OCI-LY7 (cell line): Measurements from ENCODE around the gene SELENOM. TPM values are rescaled to one million over a fixed set of nuclear protein-coding genes. Genes with fewer than 3 reads are reported as not detected.

Experiments used
- BruUV-seq: library from RNA; stranded (reverse); fragments of 400-500 nt; replicated peaks from 2 replicates; lab custom pipeline; 2021; lab: Mats Ljungman, UMichigan
- CTCF ChIA-PET: fragments of 300-600 bp; sonication (Branson Sonifier 250); formaldehyde crosslinking; loops from one replicate; lab custom pipeline; 2022; ENCODE audit warnings: antibody characterized with exemption; ENCODE audit not compliant: unreplicated experiment; lab: Charles Lee
- POLR2A ChIA-PET: fragments of 300-600 bp; sonication (Branson Sonifier 250); formaldehyde crosslinking; loops from one replicate; lab custom pipeline; 2022; ENCODE audit warnings: antibody characterized with exemption; lab: Charles Lee
- DNase-seq: peaks from one replicate; pipeline ENCODE4 v3.0.0-alpha.2; 2015; ENCODE audit warnings: low spot score
- H2AFZ ChIP-seq: fragments of 200-600 bp; sonication (generic), shearing (Covaris generic); 2 replicates; pipeline ENCODE4 v1.6.1; 2014; ENCODE audit warnings: mild to moderate bottlenecking, antibody characterized with exemption, low read length, moderate library complexity
- H3K27ac ChIP-seq: fragments of 200-600 bp; sonication (generic); 2 replicates; pipeline ENCODE4 v1.5.1; 2014; ENCODE audit warnings: mixed run types, low read depth, mild to moderate bottlenecking, moderate library complexity, low read length, inconsistent platforms; ENCODE audit not compliant: poor library complexity, severe bottlenecking
- H3K36me3 ChIP-seq: fragments of 200-600 bp; sonication (generic); 2 replicates; pipeline ENCODE4 v1.6.1; 2014; ENCODE audit warnings: mild to moderate bottlenecking, antibody characterized with exemption, low read length, moderate library complexity, mixed read lengths; ENCODE audit not compliant: insufficient read depth
- H3K4me1 ChIP-seq: fragments of 200-600 bp; sonication (generic); 2 replicates; pipeline ENCODE4 v1.5.1; 2014; ENCODE audit warnings: mild to moderate bottlenecking, low read length; ENCODE audit not compliant: insufficient read depth, poor library complexity, severe bottlenecking
- H3K4me2 ChIP-seq: fragments of 200-600 bp; sonication (generic); 2 replicates; pipeline ENCODE4 v1.6.1; 2014; ENCODE audit warnings: mild to moderate bottlenecking, low read length
- H3K4me3 ChIP-seq: fragments of 200-600 bp; sonication (generic); 2 replicates; pipeline ENCODE4 v1.5.1; 2014; ENCODE audit warnings: mild to moderate bottlenecking, low read depth, low read length; ENCODE audit not compliant: poor library complexity, severe bottlenecking
- H3K79me2 ChIP-seq: fragments of 200-600 bp; sonication (generic); 2 replicates; pipeline ENCODE4 v1.6.1; 2016; ENCODE audit warnings: low read depth, mild to moderate bottlenecking, low read length, moderate library complexity, mixed read lengths; ENCODE audit not compliant: insufficient read depth
- H3K9me2 ChIP-seq: fragments of 200-600 bp; sonication (generic); 2 replicates; pipeline ENCODE4 v1.6.1; 2016; ENCODE audit warnings: mild to moderate bottlenecking, low read length, mixed read lengths; ENCODE audit not compliant: insufficient read depth
- H3K9me3 ChIP-seq: fragments of 200-600 bp; sonication (generic); 2 replicates; pipeline ENCODE4 v1.6.1; 2014; ENCODE audit warnings: mild to moderate bottlenecking, mixed run types, low read length, mixed read lengths
- H4K20me1 ChIP-seq: fragments of 200-600 bp; sonication (generic); 2 replicates; pipeline ENCODE4 v1.6.1; 2014; ENCODE audit warnings: mild to moderate bottlenecking, antibody characterized with exemption, low read length, moderate library complexity, mixed read lengths; ENCODE audit not compliant: insufficient read depth
- EZH2phosphoT487 ChIP-seq: fragments of 200-600 bp; sonication (generic); IDR thresholded peaks from 2 replicates; pipeline ENCODE4 v1.6.1; 2018; ENCODE audit warnings: low read depth, borderline replicate concordance, mild to moderate bottlenecking, mixed run types, antibody characterized with exemption, low read length, moderate library complexity, mixed read lengths
- intact Hi-C: fragments of 100-400 bp; cut with micrococcal nuclease; formaldehyde crosslinking; loops from one replicate; pipeline ENCODE4 v1.10.0; 2022; ENCODE audit not compliant: unreplicated experiment
- total RNA-seq, 2 experiments: library from RNA; depleted of rRNA in 1 of 2; stranded (reverse); fragments of >200 nt in 1 of 2; shearing (Covaris generic) in 1 of 2; gene quantifications; 2 replicates each; pipeline ENCODE4 v1.2.3, GENCODE V29; 2014 to 2022
- TF ChIP-seq, protein P1 (sequence below): fragments of 200-600 bp; sonication (generic); conservative IDR thresholded peaks from 2 replicates; pipeline ENCODE4 v1.5.1; 2014; ENCODE audit warnings: mild to moderate bottlenecking, antibody characterized with exemption, low read length, moderate library complexity, mixed read lengths

The SELENOM gene
- total RNA-seq, 2 experiments from 2014 or later = 0.55 to 1.4 TPM

DNA sequence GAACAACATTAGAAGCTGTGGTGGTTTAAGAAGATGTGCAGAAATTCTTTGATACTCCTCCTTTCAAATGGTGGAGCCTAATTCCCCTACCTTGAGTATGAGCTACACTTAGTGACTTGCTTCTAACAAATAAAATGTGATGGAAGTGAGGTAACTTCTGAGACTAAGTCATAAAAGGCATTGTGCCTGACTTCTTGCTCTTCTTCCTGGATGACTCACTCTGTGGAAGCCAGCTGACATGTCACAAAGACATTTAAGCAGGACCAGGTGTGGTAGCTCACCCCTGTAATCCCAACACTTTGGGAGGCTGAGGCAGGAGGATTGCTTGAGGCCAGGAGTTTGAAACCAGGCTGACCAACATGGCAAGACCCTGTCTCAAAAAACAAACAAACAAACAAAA is 36.9 kb upstream of the SELENOM start:
- intact Hi-C loops = no loop called here
- ChIA-PET POLR2A (interaction anchor here (1.1 kb wide), 2 partner anchors 9 to 19 kb away, joined by 3 to 4 read pairs; no protein-coding TSS in a partner anchor), CTCF (no interaction called here)

DNA sequence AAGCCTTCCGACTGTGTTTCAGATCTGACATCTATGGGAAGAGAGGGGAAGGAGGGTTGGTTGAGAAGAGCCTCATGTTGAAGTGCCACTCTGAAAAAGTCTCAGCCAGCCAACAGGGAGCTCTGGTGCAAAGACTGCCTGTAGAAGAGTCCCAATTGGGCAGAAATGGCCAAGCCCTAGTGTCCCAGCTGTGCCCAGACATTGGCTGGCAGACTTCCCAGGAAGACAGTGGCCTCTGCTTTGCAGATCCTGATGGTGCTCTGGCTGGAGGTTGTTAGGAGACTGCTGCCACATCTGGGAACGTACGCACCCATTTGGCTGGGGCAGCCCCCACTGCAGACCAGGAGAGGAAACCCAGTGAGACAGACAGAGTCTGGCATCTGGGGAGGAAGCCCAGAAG is 36.2 kb upstream of the SELENOM start:
- peaks cover 12% of the 10 kb centered on the region for H3K9me3 ChIP-seq
- POLR2A ChIA-PET = no interaction called here
- H3K36me3 ChIP-seq = no peaks in the 10 kb centered on the region
- TF ChIP-seq, protein P1, sequence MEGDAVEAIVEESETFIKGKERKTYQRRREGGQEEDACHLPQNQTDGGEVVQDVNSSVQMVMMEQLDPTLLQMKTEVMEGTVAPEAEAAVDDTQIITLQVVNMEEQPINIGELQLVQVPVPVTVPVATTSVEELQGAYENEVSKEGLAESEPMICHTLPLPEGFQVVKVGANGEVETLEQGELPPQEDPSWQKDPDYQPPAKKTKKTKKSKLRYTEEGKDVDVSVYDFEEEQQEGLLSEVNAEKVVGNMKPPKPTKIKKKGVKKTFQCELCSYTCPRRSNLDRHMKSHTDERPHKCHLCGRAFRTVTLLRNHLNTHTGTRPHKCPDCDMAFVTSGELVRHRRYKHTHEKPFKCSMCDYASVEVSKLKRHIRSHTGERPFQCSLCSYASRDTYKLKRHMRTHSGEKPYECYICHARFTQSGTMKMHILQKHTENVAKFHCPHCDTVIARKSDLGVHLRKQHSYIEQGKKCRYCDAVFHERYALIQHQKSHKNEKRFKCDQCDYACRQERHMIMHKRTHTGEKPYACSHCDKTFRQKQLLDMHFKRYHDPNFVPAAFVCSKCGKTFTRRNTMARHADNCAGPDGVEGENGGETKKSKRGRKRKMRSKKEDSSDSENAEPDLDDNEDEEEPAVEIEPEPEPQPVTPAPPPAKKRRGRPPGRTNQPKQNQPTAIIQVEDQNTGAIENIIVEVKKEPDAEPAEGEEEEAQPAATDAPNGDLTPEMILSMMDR = no peak
- TF ChIP-seq EZH2phosphoT487 = no peak
- H4K20me1 ChIP-seq = no peaks in the 10 kb centered on the region
- no peak overlapping the region for H3K4me2 ChIP-seq
- DNase-seq = no peak
- no TSS peak for BruUV-seq
- no peaks in the 10 kb centered on the region for H3K9me2 ChIP-seq
- no peak overlapping the region for H2AFZ ChIP-seq
- H3K79me2 ChIP-seq = no peaks in the 10 kb centered on the region
- H3K27ac ChIP-seq = no peak overlapping the region
- H3K4me1 ChIP-seq = no peaks in the 10 kb centered on the region
- H3K4me3 ChIP-seq = no peak overlapping the region
- intact Hi-C loops = no loop called here
- CTCF ChIA-PET = no interaction called here

More for the DNA sequence above, 36.9 kb upstream of the SELENOM start:
- H3K79me2 ChIP-seq = no peaks in the 10 kb centered on the region
- no peak for DNase-seq
- no peak overlapping the region for H3K27ac ChIP-seq
- H3K4me3 ChIP-seq = no peak overlapping the region
- H3K36me3 ChIP-seq = no peaks in the 10 kb centered on the region
- no peaks in the 10 kb centered on the region for H3K9me2 ChIP-seq
- no peak for TF ChIP-seq EZH2phosphoT487
- TF ChIP-seq, protein P1 = no peak
- BruUV-seq = no TSS peak
- no peaks in the 10 kb centered on the region for H4K20me1 ChIP-seq
- H2AFZ ChIP-seq = no peak overlapping the region
- H3K9me3 ChIP-seq = peaks cover 12% of the 10 kb centered on the region
- H3K4me2 ChIP-seq = no peak overlapping the region
- no peaks in the 10 kb centered on the region for H3K4me1 ChIP-seq

DNA sequence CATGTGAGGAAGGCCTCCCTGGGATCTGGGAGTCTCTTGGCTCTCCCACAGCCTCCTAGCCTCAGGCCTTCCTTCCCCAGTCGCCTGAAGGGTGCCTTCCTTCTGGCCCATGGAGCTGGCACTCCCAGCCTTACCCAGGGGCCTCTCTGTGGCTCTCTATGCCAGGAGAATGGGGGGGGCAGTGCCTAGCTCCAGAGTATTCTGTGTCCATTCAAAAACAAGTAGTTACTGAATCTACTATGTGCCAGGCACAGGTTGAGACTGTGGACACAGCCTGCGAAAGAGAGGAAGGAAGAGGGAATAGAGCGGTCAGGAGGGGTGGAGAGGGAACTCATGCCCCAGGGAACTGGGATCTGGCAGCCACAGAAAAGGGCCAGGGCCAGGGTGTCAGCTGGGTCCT is 35.7 kb upstream of the SELENOM start:
- ChIA-PET POLR2A (no interaction called here), CTCF (no interaction called here)
- H3K4me3 ChIP-seq = no peak overlapping the region
- H3K4me2 ChIP-seq = no peak overlapping the region
- no peaks in the 10 kb centered on the region for H3K4me1 ChIP-seq
- TF ChIP-seq EZH2phosphoT487 = no peak
- TF ChIP-seq, protein P1 = no peak
- intact Hi-C loops = no loop called here
- H3K27ac ChIP-seq = no peak overlapping the region
- DNase-seq = no peak
- no peaks in the 10 kb centered on the region for H4K20me1 ChIP-seq
- H3K79me2 ChIP-seq = no peaks in the 10 kb centered on the region
- H3K9me3 ChIP-seq = peaks cover 12% of the 10 kb centered on the region
- no peaks in the 10 kb centered on the region for H3K9me2 ChIP-seq
- no peak overlapping the region for H2AFZ ChIP-seq
- no TSS peak for BruUV-seq
- no peaks in the 10 kb centered on the region for H3K36me3 ChIP-seq
